Measurements from ENCODE around the gene SLC38A10.
A peak's percentile ranks its signal among the peaks of the same experiment; 100 is the strongest.

The SLC38A10 gene

DNA sequence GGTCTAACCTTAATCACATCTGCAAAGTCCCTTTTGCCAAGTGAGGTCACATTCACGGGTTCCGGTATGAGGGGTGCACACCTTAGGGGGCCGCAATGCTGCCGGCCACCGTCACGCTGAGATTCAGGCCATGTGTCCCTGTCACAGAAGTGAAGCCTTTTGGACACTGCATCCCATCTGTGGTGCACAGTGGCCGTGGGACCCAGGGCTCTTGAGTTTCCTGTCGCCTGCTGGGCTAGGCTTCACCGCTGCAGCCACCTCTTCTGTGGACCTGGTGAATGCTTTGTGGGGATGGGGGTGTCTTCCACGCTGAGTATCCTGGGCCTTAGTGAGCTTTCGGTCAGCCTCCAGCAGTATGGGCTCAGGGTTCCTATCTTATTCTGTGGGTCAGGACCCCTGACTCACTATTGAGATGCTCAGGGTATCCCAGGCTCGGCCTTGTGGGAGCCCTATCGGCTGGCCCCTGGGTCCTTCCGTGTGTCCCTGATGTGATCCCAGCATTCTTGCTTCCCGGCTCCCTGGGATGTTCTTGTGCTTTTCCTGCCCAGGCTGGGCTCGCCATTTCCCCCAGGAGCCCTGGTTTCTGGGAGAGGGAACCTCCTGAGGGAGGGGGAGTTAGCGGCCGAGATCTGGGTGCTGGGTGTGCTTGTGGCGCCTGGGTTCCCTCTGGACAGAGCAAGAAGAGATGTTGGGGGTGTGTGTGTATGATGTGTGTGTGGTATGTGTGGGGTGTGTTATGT, 4.9 kb upstream of the SLC38A10 start:
- no peak for DNase-seq

- no peak for DNase-seq
Observed at GRCh38 chr17:81298991-81299738, 4.1 kb upstream of the SLC38A10 start.

GRCh38 chr17:81298325-81298990, 3.4 kb upstream of the SLC38A10 start:
- DNase-seq, result no peak

DNA sequence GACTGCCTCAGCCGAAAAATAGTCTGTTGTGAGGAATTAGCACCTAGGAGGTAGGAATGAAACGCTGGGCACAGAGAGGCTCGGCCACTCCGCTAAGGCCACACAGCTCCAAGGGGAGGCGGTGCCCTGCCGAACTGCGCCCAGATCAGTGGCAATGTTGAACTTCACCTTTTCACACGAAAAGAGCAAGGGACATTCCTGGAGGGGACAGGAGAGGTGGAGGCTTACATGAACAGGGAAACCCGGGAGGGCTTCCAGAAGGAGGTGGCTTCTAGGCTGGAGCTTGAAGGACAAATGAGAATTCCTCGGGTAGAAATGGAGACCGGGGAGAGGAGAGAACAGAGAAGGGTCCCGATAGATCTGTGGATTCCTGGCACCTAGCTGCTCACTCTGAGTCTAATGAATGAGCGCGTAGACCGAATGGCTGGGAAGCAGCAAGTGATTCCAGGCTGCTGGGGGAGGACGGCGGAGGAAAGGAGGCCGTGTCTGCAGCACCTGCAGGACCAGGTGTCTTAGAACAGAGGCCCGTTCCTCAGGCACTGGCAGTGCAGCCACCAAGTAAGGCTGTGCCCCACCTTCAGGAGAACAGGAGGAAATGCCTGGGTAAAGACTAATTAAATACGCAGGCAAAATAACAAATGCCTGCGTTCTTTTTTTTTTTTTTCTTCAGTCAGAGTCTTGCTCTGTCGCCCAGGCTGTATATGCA, 722 bp upstream of the SLC38A10 start:
- peak in 12 of 58 donors; percentile 16 to 56 (median 30) for DNase-seq

- peak in 2 of 58 donors; percentile 9 to 52 for DNase-seq
Observed at GRCh38 chr17:81294512-81295030, 536 bp downstream of the SLC38A10 start.

GRCh38 chr17:81292450-81292849, 2.7 kb downstream of the SLC38A10 start:
- no peak for DNase-seq

DNA sequence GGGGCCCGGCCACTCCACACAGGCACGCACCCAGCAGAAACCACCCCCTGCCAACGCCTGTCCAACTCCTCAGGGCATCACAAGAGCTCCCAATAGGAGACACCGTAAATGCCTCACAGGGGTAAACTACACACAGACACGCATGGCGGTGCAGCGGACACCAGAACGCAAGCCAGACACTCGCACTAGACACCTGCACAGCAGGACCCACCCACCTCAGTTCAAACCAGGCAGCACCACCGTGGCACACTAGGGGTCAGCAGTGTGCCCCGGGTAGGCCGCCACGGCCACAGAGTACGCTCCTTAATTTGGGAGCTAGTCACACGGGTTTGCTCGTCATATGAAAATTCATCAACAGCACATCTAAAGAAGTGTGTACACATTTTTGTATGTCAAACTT, 3.4 kb downstream of the SLC38A10 start:
- peak in 20 of 58 donors; percentile 10 to 56 (median 22) for DNase-seq

GRCh38 chr17:81290230-81290629, 4.9 kb downstream of the SLC38A10 start:
- no peak for DNase-seq

- DNase-seq, result no peak
Observed at GRCh38 chr17:81289627-81290026, 5.5 kb downstream of the SLC38A10 start.

GRCh38 chr17:81288715-81289114, 6.4 kb downstream of the SLC38A10 start:
- DNase-seq, result no peak

GRCh38 chr17:81287741-81288430, 7.2 kb downstream of the SLC38A10 start:
- no peak for DNase-seq

- DNase-seq, result no peak
Observed at GRCh38 chr17:81287152-81287551, 8.0 kb downstream of the SLC38A10 start.

DNA sequence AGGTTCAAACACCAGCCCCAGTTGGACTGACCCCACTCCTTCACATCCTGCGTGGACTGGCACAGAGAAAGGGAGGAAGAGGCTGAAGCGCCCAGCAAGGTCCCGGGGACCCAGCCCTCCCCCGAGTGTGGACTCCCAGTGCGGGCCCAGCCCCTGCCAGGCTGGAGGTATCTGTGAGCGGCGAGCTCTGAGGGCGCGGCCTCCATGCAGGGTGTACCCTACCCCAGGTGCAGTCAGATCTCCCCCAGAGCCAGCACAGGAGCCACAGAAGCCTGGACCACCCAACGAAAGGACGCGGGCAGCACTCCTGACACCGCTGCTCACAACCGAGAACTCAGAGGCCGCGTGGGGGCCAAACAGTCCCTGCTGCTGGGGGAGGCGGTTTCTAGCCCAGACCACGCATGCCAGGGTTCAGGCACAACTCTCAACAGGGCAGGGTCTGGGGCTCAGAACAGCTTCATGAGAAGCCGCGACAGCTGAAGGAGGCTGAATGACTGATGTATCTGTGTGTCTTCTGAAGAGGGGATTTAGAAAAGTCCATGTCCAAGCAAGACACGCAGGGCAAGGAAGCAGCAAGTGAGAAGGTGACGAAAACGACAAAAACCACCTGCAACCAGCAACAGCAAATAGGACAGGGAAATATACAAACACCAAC, 8.5 kb downstream of the SLC38A10 start:
- DNase-seq, result no peak

DNA sequence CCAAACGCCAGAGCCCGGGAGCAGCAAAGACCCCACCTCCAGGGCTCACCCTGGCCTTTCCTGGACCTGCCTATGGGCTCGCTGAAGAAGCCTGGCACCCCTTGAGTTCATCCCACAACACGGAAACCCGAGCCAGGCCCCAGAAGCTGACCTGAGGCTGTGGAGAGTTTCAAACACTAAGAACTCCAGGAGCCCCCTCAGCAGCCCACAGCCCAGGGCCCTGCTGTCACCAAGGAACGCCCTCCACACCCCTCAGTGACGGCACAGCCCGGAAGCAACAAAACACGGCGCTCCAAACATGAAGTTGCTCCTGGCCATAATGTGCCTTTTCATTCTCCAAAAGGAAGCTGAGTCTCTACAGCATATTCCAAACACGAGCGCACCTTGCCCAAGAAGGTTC, 9.2 kb downstream of the SLC38A10 start:
- DNase-seq, result no peak

DNA sequence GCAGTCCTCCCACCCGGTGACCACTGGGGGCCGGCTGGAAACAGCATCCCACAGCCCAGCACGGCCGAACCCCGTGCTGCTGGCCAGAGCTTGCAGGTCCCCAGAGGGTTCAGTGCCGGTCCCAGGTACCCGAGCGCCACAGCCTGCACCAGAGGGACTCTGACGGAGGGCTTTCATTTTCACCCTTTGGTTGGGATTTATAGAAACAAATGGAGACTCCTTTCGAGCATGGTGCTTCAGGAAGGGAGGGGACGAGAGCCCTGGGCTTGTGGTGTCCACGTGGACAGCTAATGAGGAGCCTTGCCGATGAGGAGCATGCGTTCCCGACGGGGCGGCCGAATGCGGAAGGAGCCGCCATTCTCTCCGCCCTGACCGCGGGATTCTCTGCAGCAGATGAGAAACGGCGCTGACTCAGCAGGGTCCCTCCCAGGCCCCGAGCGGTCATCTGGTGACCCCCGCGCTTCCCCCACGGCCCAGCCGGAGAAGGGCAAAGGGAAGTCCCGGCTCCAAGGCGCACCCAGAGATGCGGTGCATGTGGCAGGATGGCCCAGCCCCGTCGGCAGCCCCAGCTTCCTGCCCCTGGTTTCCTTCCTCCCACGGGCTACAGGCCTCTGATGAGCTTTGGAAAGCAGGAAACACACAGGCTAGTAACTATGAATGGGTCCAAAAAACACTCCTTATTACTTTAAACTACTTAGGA, 9.8 kb downstream of the SLC38A10 start:
- DNase-seq, result peak in 34 of 58 donors; percentile 11 to 77 (median 39)

GRCh38 chr17:81282876-81283275, 12.2 kb downstream of the SLC38A10 start:
- no peak for DNase-seq

- no peak for DNase-seq
Observed at GRCh38 chr17:81282141-81282540, 13.0 kb downstream of the SLC38A10 start.

DNA sequence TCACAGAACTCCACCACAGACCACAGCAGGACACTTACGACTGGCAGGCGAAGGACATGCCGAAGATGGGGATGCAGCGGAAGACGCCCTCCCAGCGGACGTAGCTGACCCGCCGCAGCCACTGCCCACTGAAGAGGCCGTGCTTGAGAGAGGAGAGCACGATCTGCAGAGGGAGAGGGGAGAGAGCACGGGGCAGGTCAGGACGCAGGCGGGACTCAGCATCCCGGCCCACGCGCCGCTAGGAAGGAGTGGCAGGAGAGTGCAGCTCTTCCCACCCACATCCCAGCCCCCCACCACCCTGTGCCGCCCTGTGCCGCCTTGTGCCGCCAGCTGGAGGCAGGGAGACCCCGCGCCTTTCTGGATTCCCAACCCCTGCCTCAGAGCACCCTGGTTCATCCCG, 14.5 kb downstream of the SLC38A10 start:
- no peak for DNase-seq
